OCI-M2 (cell line): Measurements from ENCODE around the gene KRT7.
"Not testable (repeated sequence)": the region's sequence is repeated elsewhere in the genome, so short reads cannot be mapped to it uniquely, and the experiment has no call there.

Experiments
- DNase-seq: peaks from one replicate; lab custom pipeline; 2025; ENCODE audit not compliant: unreplicated experiment; lab: John Stamatoyannopoulos, UW

KRT7 gene

GRCh38 chr12:52243259-52243855, 10.3 kb downstream of the KRT7 start:
- no peak for DNase-seq

GRCh38 chr12:52243856-52244614, 11.0 kb downstream of the KRT7 start:
- no peak for DNase-seq

GRCh38 chr12:52244615-52244994, 11.6 kb downstream of the KRT7 start:
- no peak for DNase-seq

GRCh38 chr12:52245259-52245961, 12.4 kb downstream of the KRT7 start:
- no peak for DNase-seq

GRCh38 chr12:52245962-52246569, 13.0 kb downstream of the KRT7 start:
- DNase-seq: no peak

GRCh38 chr12:52246720-52247621, 13.9 kb downstream of the KRT7 start:
- no peak for DNase-seq

- DNase-seq: no peak
These were observed 14.8 kb downstream of the KRT7 start for GRCh38 chr12:52247622-52248540.

GRCh38 chr12:52248541-52249461, 15.8 kb downstream of the KRT7 start:
- DNase-seq: no peak

- DNase-seq: no peak
These were observed 16.5 kb downstream of the KRT7 start for GRCh38 chr12:52249511-52250047.

- no peak for DNase-seq
These were observed 17.3 kb downstream of the KRT7 start for GRCh38 chr12:52250048-52250990.

- no peak for DNase-seq
These were observed 18.5 kb downstream of the KRT7 start for GRCh38 chr12:52251367-52252051.

- not testable (repeated sequence) for DNase-seq
These were observed 19.2 kb downstream of the KRT7 start for GRCh38 chr12:52252175-52252615.

- DNase-seq: no peak
These were observed 19.8 kb downstream of the KRT7 start for GRCh38 chr12:52252728-52253343.

GRCh38 chr12:52253391-52254179, 20.5 kb downstream of the KRT7 start:
- DNase-seq: no peak
